HG02938 (cell line): ENCODE data around the gene SLC31A1.
"Not testable (repeated sequence)": the region's sequence is repeated elsewhere in the genome, so short reads cannot be mapped to it uniquely, and the experiment has no call there.

ENCODE experiments used
- ATAC-seq: cut with Tn5 transposase; IDR thresholded peaks from one replicate; pipeline ENCODE4 v1.9.1; 2021; ENCODE audit warnings: mild to moderate bottlenecking, moderate library complexity; ENCODE audit not compliant: unreplicated experiment

SLC31A1 gene

DNA sequence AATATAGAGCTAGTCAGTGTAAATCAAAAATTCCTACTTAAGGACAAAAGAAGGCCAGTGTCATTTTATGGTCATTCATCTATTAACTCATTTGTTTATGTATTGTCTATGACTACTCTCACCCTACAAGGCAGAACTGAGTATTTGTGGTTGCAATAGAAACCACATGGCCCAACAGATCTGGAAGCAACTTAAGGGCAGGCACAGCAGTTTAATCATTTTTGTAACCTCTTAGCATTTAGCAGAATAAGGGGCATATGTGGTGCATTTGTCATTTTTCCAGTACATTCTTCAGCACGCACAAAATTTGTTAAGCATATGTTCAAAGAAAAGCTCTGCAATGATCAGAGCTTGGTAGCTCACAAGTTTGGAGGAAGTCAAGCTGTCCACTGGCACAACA lies 1.4 kb upstream of the SLC31A1 start:
- ATAC-seq = peak; percentile 63

DNA sequence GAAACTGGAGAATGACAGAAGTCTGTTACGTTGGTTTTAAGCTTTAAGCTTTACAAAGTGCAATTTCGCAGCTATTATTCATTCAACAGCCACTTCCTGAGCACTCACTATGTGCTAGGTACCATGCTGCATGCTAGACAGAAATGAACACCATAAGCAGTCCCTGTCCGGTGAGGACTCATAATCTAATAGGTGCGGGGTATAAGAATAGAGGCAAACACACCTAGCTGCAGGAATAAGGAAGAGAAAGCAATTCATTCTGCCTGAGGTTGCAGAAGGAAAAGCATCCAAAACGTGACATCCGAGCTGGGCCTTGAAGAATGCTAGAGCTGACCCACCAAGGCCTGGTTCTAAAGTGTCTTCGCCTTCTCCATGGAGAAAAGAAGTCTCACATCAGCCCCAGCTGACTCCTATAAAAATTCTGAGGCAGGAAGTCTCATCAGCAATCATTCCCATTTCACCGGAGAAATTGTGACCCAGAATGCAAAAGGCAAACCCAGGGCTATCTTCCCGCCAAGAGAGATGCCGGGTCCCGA lies 809 bp upstream of the SLC31A1 start:
- ATAC-seq = peak; percentile 4

DNA sequence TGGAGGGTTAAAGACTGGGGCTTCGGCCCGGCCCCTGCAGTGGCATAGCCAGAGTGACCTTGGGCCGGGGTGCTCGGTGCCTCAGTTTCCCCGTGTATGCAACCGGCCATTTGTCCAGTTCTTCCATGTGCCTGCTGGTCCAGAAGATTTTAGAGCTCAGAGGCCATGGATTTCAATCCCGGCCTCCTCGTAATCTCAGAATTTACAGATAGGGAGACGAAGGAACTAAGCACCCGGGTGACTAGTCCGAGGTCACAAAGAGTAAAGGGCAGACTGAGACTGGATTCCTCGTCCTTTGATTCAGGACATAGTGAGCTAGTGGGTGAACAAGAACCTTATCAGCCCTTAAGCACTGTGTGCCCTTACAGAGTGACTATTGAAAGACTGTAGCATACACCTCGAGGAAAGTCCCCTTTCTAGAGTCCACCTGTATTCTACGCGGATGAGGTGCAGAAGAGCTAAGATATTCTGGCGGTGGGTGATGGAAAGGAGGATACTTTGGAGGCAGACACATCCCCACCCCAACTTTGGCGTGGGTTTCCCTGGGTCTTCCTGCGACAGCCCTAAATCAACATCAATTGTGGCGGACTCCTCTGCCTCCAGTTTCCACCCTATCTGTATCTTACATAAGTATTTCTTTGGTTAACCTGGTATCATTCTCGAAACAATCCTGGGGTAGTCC lies 597 bp downstream of the SLC31A1 start:
- ATAC-seq = no peak

DNA sequence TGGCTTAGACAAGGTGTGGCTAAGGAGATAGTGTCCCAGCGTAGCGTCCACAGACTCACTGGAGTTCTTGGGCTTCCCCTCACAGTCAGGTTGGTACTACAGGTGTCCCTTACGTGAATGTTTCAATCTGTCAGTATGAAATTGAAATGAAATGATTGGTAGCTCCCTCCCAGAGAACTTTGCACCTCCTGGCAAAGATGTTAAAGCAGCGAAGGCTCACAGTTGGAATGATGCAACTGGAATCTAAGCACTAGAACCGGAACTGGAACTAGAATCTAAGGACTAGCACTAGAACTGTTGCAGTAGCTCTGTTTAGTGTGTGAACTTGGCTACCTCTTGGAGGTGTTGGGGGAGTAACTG lies 1.1 kb downstream of the SLC31A1 start:
- ATAC-seq = no peak

DNA sequence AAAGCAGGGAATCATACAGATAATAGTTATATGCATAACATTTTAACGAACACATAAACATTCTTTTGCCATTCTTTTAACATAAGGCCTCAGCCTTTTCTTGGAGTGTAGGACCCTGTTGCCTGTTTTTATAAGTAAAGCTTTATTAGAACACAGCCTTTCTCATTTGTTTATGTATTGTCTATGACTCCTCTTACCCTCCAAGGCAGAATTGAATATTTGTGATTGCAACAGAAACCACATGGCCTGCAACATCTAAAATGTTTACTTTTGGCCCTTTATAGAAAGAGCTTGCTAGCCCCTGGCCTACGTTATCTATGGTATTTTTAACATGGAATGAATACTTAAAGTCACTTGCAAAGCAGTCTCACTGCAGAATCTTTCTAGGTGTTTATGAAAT lies 2.6 kb downstream of the SLC31A1 start:
- no peak for ATAC-seq

DNA sequence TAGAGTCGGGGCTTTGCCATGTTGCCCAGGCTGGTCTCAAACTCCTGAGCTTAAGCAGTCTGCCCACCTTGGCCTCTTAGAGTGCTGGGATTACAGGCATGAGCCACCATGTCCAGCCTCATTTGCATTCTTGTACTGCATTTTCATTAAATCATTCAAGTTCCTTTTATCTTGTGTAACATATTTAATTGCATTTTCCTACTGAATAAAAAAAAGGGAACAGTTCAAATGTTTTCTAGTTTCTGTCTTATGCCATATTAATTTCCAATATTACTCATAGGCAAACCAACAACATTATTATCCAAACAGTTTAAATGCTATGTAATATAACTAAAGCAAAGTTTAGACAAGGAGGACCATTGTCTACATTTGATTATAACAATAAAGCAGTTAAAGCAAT lies 6.1 kb downstream of the SLC31A1 start:
- ATAC-seq = no peak

DNA sequence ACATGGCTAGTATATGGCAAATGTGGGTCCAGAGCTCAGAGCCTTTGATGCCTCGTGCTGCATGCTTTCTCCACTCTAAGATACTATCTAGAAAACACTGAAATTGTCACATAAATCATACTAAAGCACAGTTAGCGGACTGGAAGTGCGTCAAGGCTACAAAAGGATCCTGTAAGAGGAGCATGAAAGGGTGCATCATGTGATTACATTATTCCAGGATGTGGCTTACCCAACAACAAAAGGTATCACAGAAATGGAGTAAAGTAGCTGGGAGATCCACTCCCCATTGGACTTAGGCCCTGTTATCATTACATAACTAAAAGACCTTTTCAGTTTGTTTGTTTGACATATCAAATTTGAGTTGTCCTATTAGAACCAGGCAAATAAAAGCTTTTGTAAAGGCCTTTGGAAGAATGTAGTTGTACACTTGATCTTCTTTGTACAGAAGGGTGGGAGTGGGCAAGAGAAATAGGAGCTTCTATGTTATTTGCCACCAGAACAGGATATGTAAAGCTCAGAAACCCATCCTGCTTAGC lies 6.9 kb downstream of the SLC31A1 start:
- no peak for ATAC-seq

DNA sequence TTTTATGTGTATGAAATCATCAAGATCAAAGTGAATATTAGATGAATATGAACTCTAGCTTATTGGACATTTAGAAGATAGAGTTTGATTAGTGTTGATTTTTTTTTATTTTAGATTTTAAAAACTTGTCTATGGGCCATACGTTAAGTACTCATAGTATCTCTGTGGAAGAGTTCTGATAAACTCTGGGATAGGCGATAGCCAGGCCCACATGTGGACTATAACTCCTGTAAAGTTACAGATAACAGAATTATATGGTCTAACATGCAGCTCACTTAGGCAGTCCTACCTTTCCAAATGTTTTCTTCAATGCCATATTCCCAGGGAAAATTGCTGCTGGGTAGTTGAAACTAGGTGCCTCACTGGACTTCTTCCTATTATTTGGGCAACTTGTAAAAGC lies 10.4 kb downstream of the SLC31A1 start:
- ATAC-seq = no peak

DNA sequence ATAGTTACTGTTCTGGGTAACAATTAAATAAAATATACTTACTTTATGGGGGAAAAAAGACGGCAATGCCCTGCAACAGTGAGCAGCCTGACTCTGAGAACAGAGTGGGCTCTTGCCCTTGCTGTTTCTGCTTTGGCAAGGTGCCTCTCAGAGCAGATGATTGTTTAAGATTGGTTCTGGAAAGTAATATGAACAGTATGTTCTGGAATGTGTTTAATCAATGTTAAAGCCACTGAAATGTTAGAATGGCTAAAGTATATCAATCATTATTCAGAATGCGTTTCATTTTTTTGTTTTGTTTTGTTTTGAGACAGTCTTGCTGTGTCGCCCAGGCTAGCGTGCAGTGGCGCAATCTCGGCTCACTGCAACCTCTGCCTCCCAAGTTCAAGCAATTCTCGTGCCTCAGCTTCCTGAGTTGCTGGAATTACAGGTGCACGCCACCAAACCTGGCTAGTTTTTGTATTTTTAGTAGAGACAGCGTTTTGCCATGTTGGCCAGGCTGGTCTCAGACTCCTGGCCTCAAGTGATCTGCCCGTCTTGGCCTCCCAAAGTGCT lies 14.4 kb downstream of the SLC31A1 start:
- ATAC-seq = not testable (repeated sequence)

DNA sequence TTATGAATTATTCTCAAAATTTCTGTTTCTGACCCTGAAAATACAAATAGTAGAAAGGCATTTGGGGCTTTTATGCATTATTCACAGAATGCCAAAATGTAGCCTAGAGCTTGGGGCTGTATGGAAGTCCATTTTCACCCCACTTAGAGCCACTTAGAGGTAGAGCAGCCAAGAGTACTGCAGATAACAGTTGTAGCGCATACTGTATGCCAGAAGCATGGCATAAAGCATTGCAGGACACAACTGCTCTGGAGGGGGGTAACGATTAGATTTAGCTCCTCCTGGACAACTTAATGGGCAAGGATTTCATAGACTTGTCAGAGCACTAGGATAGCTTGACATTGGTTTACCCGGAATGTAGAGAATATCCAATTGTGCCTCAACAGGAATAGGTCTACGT lies 15.7 kb downstream of the SLC31A1 start:
- no peak for ATAC-seq

DNA sequence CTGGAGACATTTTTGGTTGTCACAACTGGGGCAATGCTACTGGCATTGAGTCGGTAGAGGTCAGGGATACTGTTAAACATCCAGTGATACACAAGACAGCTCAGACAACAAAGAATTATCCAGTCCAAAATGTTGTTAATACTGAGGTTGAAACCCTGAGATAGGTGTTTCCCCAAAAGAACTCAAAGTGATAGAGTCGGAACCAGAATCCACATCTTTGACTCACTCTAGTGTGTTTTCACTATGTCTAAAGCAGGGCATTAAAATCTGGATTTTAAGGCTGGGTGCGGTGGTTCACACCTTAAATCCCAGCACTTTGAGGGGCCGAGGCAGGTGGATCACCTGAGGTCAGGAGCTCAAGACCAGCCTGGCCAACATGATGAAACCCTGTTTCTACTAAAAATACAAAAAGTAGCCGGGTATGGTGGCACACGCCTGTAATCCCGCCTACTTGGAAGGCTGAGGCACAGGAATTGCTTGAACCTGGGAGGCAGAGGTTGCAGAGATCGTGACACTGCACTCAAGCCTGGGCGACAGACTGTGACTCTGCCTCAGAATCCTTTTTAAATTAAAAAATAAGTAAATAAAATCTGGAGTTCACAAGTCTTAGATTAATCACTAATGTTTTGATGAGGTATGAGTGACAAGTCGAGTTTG lies 17.0 kb downstream of the SLC31A1 start:
- ATAC-seq = no peak

DNA sequence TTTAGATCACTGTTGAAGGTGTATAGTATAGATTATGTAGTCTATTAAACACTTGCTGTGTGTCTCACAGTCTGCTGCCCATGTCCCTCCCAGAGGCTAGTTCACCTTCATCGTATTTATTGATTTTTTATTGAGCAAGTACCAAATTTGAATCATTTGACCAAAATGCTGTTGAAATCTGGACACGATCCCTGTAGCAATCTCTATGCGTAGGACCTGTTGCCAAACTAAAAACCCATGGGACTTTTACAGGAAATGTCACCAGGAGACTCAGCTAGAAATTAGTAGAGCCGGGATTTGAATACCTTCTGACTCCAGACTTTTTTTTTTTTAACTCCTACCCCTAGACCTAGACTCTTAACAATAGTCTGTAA lies 17.5 kb downstream of the SLC31A1 start:
- no peak for ATAC-seq

DNA sequence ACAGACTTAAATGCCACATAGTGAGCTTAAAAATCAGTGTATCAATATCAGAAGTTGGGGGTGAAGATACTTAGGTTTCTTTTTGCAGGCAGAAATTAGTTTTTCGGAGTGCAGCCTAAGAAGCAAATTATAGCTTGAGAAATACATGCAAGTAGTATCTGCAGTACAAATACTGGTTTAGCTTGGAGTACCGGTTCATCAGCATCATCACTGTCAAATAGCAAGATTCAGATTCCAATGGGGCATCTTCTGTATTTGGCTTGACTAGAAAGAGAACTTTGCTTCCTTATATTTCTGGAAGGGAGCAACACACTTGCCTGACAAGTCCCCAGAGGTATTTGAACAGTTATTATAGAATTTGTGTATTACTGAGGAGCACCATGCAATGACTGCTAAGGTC lies 19.8 kb downstream of the SLC31A1 start:
- no peak for ATAC-seq

DNA sequence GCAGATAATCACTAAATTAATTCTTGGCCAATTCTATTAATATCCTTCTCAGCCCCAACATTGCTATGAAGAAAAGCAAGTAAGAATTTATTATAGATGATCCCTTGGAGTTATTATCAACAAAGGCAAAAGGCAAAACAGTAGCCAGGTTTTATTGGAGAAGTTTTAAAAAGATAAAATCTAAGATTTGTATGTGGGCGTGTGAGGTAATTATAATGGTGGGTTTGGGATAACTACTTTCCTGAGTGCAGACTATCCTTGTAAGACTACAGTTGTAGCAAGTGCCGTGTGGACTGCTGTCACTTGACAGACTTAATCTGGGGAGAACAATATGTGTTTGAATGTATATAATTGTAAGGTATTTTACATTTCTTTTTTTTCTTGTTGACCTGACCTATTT lies 23.2 kb downstream of the SLC31A1 start:
- no peak for ATAC-seq

DNA sequence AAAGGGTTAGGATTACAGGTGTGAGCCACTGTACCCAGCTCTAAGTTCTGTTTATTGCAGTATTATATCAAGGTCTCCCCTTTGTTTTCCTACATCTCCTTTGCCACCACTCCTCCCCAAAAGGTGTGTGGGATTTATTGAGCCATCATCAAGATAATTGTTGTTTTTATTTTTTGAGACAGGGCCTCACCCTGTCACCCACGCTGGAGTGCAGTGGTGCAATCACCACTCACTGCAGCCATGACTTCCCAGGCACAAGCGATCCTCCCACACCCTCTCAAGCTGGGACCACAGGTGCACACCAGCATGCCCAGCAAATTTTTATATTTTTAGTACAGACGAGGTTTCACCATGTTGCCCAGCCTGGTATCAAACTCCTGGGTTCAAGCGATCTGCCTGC lies 24.6 kb downstream of the SLC31A1 start:
- no peak for ATAC-seq

DNA sequence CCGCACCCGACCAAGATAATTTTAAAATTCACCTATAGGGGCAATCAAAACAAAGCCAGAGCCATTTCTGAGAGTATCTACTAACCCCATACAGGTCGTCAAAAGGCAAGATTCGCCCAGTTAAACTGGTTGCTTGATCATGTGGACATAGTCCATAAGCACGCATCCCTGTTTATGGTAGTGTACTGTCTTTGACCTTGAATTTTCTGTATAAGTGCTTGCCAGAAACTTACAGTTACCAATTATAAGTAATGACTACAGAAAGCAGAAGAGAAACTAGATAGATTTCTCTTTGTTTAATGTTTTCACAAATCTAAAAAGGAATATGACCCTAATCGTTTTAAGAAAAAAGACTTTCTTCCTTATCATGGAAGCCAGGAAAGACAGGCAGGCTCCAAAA lies 25.6 kb downstream of the SLC31A1 start:
- no peak for ATAC-seq

DNA sequence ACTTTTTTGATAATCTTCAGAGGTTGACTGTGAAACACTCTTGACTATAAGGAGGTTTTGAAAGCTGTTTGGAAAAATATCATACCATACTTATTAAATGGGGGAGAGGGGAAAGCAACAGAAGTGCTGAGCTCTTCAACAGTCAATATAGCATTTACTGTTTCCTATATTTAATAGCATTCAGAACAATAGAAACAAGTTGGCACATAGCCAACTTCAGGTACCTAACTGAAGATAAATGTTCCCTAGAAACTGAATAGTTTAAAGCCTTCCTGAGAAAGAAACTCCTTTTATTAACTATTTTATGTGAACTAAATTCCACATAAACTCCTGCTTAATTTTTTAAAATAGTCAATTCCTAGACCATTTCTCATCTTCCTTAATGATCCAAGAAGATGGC lies 26.3 kb downstream of the SLC31A1 start:
- ATAC-seq = no peak

DNA sequence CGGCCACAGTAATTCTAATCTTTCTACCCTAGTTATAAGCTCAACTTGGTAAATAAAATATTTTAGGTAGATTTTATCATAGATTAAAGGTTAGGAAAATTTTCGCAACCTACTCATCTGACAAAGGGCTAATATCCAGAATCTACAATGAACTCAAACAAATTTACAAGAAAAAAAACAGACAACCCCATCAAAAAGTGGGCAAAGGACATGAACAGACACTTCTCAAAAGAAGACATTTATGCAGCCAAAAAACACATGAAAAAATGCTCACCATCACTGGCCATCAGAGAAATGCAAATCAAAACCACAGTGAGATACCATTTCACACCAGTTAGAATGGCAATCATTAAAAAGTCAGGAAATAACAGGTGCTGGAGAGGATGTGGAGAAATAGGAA lies 28.3 kb downstream of the SLC31A1 start:
- not testable (repeated sequence) for ATAC-seq

DNA sequence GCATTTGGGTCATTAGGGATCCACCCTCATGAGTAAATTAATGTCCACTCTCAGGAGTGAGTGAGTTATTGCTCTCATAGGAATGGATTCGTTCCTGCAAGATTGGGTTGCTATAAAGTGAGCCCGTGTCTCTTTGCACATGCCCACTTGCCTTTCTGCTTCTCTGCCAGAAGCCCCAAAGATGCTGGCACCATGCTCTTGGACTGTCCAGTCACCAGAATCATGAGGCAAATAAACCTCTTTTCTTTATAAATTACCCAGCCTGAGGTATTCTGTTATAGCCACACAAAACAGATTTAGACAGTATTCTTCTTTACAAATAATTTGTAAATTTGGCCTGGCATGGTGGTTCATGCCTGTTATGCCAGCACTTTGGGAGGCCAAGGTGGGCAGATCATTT lies 29.5 kb downstream of the SLC31A1 start:
- no peak for ATAC-seq

DNA sequence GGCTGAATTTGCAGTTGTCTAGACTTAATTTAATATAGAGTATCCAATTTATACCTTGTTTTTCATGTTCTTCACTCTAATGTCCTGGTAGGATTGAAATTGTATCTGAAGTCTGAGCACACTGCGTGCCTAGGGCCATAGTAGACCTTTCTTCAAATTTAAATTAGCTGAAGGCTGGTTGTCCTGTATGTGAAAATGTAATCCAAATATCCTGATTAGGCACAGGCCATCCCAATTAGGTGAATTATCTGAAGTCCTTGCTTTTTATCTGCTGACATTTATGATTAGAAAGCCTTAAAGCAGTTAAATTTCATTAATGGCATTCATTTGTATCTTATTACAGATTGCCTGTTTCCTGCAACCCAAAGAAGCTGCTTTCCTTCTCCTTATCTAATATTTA lies 33.6 kb downstream of the SLC31A1 start:
- ATAC-seq = no peak

DNA sequence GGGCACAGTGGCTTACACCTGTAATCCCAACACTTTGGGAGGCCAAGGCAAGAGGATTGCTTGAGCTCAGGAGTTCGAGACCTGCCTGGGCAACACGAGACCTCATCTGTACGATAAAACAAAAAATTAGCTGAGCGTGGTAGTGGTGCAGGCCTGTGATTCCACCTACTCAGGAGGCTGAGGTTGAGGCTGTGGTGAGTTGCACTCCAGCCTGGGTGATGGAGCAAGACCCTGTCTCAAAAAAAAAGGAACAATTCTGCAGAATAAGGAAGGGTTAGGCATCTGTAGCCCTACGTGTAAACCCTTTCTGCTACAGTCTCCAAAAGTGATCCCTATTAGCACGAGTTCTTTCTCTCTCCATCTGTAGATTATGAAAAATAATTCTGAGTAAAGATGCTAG lies 34.1 kb downstream of the SLC31A1 start:
- no peak for ATAC-seq

DNA sequence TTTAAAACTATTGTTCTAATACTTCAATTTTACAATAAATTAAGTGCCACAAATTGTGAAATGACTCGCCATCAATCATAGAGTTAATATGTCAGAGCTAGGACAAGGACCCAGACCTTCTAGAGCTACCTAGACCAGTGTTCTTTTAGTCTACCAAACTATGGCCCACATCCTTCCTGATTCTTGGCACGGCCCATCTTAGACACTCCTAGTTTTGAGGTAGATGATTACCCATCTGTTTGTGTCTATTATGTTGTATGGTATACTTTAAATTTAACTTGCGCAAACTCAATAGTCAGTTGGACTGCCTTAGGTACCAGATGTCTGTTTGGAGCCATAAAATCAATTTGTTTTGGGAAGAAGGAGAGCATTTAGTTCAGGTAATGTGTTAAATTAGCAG lies 36.5 kb downstream of the SLC31A1 start:
- no peak for ATAC-seq
